ENCODE data around the gene SSBP3. TPM values are rescaled to one million over a fixed set of nuclear protein-coding genes. Genes with fewer than 3 reads are reported as not detected.

Gene SSBP3
- total RNA-seq, 1 experiment from 2014 or later, result 37.5 TPM

GRCh38 chr1:54371038-54371941 lies 34.9 kb downstream of the SSBP3 start:
- POLR2A ChIA-PET, result no interaction called here
- Histone ChIP-seq H4K20me1 (ENCODE audit: insufficient read depth) (no peaks in the 10 kb centered on the region), H3K4me3 (replicated peaks in 1 of 2; ENCODE audit: low read depth in 1 of 2, low read length in 2 of 2) (no peak overlapping the region), H3K27ac (ENCODE audit: low read depth, low read length) (no peak overlapping the region), H2AFZ (ENCODE audit: low read depth, low read length, poor library complexity, severe bottlenecking) (no peak overlapping the region), H3K9me3 (ENCODE audit: control insufficient read depth in 1 of 2, insufficient read depth in 1 of 2, low read depth in 1 of 2, low read length in 2 of 2) (no peaks in the 10 kb centered on the region), H3K27me3 (ENCODE audit: insufficient read depth, low read length) (no peaks in the 10 kb centered on the region), H3K4me2 (ENCODE audit: low read length) (no peak overlapping the region), H3K79me2 (ENCODE audit: insufficient read depth, low read length) (peaks cover 3% of the 10 kb centered on the region; the same call in 1 of the 2 replicates), H3K4me1 (ENCODE audit: control insufficient read depth in 1 of 2, insufficient read depth in 2 of 2, low read length in 2 of 2) (peaks cover 2 to 3% of the 10 kb centered on the region in 2 experiments), H3K36me3 (ENCODE audit: control insufficient read depth in 1 of 2, insufficient read depth in 2 of 2, low read length in 2 of 2) (no peaks in the 10 kb centered on the region), H3K9ac (ENCODE audit: low read length) (no peak overlapping the region), H3K9me2 (ENCODE audit: insufficient read depth) (no peaks in the 10 kb centered on the region)
- CTCF ChIA-PET, result no interaction called here
- ATAC-seq, result no peak
- intact Hi-C loops (cut with micrococcal nuclease), result no loop called here
- BruUV-seq (replicated peaks), result no TSS peak
- RAD21 ChIA-PET (ENCODE audit: low non-redundant PET in 1 of 2, low total read pairs in 2 of 2, uncharacterized antibody in 2 of 2, unreplicated experiment in 2 of 2), result no interaction called here
- TF ChIP-seq CBX3 (IDR thresholded peaks at IDR 0.05; ENCODE audit: low read depth) (no peak), POLR2A (IDR thresholded peaks at IDR 0.05; ENCODE audit: borderline replicate concordance, extremely low read depth, insufficient read depth, insufficient read length) (no peak), TCF7L2 (IDR thresholded peaks at IDR 0.05; ENCODE audit: borderline replicate concordance, extremely low read depth, insufficient read depth, insufficient read length) (no peak), ELF1 (IDR thresholded peaks at IDR 0.05; ENCODE audit: borderline replicate concordance, low read depth) (no peak), ZFX (IDR thresholded peaks at IDR 0.05) (no peak), CEBPB (IDR thresholded peaks at IDR 0.05; ENCODE audit: low read depth) (no peak), CTCF (IDR thresholded peaks at IDR 0.05 in 2 of 3, conservative IDR thresholded peaks at IDR 0.05 in 1 of 3; ENCODE audit: borderline replicate concordance in 1 of 3, insufficient read depth in 1 of 3, low read depth in 2 of 3, low read length in 2 of 3) (no peak), EGR1 (IDR thresholded peaks at IDR 0.05; ENCODE audit: low read depth) (no peak)
- TF ChIP-seq, protein P1, sequence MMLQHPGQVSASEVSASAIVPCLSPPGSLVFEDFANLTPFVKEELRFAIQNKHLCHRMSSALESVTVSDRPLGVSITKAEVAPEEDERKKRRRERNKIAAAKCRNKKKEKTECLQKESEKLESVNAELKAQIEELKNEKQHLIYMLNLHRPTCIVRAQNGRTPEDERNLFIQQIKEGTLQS (IDR thresholded peaks at IDR 0.05), result no peak
- TF ChIP-seq, protein P2, sequence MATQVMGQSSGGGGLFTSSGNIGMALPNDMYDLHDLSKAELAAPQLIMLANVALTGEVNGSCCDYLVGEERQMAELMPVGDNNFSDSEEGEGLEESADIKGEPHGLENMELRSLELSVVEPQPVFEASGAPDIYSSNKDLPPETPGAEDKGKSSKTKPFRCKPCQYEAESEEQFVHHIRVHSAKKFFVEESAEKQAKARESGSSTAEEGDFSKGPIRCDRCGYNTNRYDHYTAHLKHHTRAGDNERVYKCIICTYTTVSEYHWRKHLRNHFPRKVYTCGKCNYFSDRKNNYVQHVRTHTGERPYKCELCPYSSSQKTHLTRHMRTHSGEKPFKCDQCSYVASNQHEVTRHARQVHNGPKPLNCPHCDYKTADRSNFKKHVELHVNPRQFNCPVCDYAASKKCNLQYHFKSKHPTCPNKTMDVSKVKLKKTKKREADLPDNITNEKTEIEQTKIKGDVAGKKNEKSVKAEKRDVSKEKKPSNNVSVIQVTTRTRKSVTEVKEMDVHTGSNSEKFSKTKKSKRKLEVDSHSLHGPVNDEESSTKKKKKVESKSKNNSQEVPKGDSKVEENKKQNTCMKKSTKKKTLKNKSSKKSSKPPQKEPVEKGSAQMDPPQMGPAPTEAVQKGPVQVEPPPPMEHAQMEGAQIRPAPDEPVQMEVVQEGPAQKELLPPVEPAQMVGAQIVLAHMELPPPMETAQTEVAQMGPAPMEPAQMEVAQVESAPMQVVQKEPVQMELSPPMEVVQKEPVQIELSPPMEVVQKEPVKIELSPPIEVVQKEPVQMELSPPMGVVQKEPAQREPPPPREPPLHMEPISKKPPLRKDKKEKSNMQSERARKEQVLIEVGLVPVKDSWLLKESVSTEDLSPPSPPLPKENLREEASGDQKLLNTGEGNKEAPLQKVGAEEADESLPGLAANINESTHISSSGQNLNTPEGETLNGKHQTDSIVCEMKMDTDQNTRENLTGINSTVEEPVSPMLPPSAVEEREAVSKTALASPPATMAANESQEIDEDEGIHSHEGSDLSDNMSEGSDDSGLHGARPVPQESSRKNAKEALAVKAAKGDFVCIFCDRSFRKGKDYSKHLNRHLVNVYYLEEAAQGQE (IDR thresholded peaks at IDR 0.05; ENCODE audit: low read depth), result no peak
- DNase-seq (ENCODE audit: low read depth, low spot score), result no peak
